Measurements from ENCODE around the gene SYT17.

- TF ChIP-seq, protein P1, sequence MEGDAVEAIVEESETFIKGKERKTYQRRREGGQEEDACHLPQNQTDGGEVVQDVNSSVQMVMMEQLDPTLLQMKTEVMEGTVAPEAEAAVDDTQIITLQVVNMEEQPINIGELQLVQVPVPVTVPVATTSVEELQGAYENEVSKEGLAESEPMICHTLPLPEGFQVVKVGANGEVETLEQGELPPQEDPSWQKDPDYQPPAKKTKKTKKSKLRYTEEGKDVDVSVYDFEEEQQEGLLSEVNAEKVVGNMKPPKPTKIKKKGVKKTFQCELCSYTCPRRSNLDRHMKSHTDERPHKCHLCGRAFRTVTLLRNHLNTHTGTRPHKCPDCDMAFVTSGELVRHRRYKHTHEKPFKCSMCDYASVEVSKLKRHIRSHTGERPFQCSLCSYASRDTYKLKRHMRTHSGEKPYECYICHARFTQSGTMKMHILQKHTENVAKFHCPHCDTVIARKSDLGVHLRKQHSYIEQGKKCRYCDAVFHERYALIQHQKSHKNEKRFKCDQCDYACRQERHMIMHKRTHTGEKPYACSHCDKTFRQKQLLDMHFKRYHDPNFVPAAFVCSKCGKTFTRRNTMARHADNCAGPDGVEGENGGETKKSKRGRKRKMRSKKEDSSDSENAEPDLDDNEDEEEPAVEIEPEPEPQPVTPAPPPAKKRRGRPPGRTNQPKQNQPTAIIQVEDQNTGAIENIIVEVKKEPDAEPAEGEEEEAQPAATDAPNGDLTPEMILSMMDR (conservative IDR thresholded peaks at IDR 0.05; ENCODE audit: low read length): no peak
- TF ChIP-seq EZH2phosphoT487 (IDR thresholded peaks at IDR 0.05; ENCODE audit: borderline replicate concordance): no peak
Measured at GRCh38 chr16:19286827-19287226, 118.8 kb downstream of the SYT17 start.

All from Loucy (cell line).